Right ventricle myocardium inferior (tissue), 1 donor: ENCODE results near the gene INPP5A. TPM values are rescaled to one million over a fixed set of nuclear protein-coding genes. Genes with fewer than 3 reads are reported as not detected.

ENCODE experiments used
- ATAC-seq: fragments of 200-7000 bp; cut with Tn5 transposase; one replicate; pipeline ENCODE4 v1.9.1; 2020; ENCODE audit warnings: mild to moderate bottlenecking, moderate library complexity
- DNase-seq: peaks from one replicate; pipeline ENCODE4 v3.0.0; 2021; ENCODE audit errors: missing footprints
- intact Hi-C: fragments of 100-400 bp; cut with DNase I; formaldehyde crosslinking; loops from one replicate; pipeline ENCODE4 v1.11.0; 2022
- total RNA-seq: library from RNA; stranded (reverse); fragmentation: NEBNext Ultra II Directional; extraction: Animal tissue kit (Norgen Biotek cat#: 25700); gene quantifications from one replicate; pipeline ENCODE4 v1.2.1, GENCODE V29; 2021
- donor health status: DM: no; HTN: yes; CAD: no; lungs with severe emphysema.

The INPP5A gene
- total RNA-seq, 1 donor from 2014 or later: 108 TPM

DNA sequence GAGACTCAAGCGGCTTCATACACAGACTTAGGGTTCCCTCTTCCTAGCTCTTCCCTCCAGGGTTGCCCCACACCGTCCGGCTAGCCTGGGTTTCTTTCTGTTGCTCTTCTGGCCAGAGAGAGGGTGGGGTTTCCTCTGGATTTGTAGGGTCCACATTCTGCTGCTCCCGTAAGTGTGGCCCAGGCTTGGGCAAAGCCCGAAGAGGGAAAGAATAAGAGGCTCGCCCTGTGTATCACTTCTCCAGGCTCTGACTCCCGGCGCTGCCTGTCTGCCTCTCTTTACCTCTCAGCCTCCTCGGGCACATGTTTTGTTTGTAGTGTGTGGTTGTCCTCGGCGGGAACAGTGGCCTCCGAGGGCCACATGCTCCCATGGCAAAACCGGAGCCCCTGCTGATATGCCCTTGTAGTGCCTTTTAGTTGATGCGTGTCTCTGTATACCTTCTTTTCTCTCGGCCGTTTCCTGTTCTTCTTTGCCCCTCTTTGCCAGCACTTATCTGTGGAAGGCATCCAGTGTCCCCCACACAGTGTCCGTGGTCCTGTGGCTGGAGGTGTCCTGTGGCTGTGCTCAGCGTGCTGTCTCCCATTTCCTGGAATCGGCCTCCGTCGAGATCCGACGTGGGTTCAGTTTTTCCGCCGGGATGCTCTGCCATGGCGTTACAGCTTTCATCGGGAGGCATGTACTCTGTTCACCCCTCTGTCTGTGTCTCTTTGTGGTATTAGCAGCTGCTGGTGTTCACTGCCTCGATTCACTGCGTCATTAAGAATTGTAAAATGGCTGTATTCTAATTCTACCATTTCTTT is 102.9 kb downstream of the INPP5A start:
- intact Hi-C loops: no loop called here

DNA sequence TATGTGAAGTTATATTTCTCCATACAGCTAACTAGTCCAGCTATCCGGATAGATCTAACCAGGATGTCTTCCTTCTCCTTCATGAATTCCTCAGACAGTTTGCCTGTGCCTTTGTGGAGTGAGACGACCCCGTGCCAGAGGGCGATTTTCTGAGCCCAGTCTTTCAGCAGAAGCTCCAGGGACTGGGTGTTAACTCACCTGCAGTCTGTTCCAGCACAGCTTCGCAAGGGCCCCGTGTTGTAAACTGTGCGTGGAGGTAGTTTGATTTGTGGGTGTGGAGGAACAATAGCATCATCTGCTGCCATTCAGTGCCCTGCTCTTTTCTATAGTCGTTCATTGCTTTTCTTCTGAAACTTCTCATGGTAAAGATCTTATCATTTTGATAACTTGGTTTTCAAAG is 103.8 kb downstream of the INPP5A start:
- intact Hi-C loops: no loop called here
- ATAC-seq: no peak

More for the DNA sequence above, 102.9 kb downstream of the INPP5A start:
- DNase-seq: no peak
- no peak for ATAC-seq

DNA sequence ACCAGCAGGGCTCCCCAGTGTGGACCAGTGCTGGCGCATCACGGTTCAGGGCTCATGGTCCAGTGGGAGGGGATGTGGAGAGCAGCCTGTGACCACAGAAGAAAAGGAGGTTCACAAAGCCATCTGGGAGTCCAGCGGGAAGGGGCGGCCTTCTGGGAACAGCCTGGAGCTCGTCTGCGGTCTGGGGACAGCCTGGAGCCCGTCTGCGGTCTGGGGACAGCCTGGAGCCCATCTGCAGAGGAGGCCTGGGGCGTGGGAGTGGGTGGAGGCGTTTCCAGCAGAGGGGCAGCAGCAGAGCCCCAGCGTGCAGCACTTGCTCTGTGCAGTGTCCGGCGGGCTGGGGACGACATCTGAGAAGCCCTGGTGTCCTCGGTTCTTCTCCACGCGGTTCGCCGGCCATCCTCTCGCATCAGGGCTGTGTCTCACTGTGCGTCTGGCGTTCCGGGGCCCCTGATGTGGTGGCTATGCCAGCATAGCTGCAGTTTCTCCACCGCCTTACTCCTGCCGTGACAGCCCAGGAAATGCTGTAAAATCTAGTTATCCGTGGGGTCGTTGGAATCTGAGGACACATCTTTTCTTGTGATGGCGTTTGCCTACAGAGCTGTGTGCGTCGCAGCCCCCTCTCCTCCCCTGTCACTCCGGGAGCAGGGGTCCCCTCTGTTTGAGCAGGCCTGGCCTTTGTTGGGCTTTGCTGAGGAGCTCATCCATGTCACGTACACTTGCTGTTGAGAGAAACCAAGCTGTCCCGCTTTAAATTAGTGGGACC is 104.6 kb downstream of the INPP5A start:
- ATAC-seq: no peak
- no peak for DNase-seq
- intact Hi-C loops: no loop called here

More for the DNA sequence above, 103.8 kb downstream of the INPP5A start:
- no peak for DNase-seq

DNA sequence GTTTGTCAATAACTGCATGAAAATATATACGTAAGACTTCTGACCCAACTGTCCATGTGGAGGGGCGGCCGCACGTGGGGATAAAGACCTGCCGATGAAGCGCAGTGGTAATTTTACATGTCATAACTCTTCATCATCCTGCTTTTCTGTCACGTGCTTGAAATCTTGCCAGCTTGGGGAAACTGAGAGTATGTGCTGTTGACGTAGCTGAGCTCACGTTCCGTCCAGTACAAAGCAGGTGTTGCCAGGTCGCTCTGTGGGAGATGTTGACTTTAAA is 105.1 kb downstream of the INPP5A start:
- intact Hi-C loops: no loop called here
- ATAC-seq: no peak
- DNase-seq: no peak

DNA sequence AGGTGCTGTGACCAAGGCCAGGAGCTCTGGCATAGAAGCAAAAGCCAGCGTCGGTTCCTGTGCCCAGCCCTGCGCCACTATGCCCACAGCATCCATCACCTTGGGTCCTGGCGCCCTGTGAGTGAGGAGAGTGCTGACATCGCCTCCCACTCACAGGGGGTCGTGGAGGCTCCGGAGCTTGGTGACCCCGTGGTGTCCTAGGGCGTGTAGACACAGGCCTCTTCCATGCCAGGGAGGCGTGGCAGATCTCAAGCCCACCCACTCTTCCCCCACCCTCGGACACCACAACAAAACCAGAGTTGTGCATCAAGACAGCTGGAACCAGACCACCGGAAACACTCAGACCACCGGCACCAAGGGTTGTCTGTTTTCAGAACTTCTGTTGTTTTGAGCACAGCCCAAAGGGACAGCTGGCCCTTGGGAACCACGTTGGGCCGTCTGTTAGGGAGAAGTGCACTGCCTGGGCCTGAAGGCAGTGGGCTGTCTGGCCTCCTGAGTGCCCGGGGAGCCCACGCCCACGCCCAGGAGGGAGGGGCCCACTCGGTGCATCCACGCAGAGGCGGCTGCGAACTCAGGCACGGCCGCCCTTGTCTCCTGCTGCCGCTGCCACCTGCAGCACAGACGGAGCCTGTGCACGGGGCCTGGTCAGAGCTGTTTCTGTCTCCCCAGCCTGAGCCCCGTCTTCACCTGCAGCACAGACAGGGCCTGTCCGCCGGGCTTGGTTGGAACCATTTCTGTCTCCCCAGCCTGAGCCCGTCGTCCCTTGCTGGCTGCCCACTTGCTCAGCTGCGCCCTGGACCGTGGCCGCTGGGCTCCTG is 106.3 kb downstream of the INPP5A start:
- ATAC-seq (no peak), DNase-seq (no peak)
- intact Hi-C loops: no loop called here

DNA sequence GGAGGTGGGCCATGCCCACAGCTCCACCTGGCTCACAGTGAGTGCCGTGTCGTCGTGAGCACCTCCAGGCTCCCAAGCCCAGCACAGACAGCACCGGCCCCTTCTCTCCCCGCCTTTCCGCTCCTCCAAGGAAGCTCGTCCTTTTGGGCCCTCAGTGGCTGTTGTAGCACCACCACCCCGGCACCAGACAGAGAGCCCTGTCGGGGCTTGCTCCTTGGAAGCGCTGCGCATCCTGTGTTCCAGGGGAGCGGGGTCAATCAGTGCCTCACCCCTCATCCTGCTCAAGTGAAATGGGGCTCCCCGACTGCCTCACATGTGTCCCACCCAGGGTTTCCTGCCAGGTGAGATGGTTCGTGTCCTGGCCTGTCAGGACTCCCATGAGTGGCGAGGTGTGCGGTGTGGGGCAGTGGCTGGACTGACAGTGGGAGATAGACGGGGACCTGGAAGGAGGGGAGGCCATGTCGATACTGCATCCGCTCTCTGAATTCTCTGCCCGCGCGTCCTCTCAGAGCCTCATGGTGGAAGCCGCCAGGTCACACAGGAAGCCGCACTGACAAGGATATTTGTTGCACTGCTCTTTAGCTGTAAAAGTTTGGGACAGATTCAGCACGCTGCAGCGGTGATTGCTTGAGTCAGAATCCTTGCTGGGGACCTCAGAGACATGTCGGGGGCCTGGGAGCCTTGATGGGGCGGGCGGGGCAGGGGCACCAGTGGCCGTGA is 107.1 kb downstream of the INPP5A start:
- DNase-seq (no peak), ATAC-seq (no peak)
- intact Hi-C loops: no loop called here

DNA sequence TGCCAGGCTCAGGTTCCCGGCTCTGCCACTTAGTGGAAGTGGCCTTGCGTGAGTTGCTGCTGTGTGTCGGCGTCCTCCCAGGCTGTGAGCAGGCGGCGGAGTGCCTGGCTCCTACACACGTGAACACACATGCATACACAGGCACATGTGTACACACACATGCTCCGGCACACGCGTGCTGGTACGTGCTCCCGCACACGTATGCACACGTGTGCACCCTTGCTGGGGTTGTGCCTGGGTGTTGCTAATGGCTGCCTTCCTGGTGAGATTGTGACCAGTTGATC is 107.6 kb downstream of the INPP5A start:
- ATAC-seq: no peak
- intact Hi-C loops: no loop called here
- DNase-seq: no peak

DNA sequence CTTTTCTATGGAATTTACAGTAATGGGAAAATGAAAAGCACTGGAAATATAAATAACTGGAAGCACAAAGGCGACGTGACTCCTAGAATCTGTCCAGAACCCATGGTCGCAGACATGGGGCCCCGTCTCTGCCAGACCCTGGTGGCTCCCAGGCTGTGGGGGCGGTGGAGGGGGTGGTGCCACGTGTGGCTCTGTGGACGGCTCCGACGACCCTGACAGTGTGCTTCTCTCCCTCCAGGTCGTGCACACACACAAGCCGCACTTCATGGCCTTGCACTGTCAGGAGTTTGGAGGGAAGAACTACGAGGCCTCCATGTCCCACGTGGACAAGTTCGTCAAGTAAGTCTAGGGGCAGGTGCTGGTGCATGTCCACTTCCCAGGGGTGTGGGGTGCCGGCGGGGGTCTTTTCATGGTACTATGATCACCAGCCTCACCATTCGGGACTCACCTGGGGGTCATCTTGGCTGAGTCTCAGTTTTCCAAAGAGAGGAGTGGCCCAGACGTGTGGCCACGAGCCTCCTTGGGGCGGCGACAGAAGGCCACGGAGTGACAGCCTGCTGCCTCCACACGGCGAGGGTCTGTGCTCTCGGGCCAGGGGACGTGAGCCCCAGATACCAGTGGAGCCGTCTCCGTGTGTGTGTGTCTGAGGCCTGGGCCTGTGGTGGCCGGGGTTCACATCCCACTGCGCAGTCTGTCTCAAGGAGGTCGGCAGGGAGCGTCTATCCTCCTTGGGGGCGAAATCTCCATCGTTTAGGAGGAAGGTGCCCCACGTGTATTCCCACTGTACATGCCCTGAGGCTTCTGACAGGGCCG is 108.2 kb downstream of the INPP5A start:
- no peak for ATAC-seq
- intact Hi-C loops: no loop called here
- no peak for DNase-seq

DNA sequence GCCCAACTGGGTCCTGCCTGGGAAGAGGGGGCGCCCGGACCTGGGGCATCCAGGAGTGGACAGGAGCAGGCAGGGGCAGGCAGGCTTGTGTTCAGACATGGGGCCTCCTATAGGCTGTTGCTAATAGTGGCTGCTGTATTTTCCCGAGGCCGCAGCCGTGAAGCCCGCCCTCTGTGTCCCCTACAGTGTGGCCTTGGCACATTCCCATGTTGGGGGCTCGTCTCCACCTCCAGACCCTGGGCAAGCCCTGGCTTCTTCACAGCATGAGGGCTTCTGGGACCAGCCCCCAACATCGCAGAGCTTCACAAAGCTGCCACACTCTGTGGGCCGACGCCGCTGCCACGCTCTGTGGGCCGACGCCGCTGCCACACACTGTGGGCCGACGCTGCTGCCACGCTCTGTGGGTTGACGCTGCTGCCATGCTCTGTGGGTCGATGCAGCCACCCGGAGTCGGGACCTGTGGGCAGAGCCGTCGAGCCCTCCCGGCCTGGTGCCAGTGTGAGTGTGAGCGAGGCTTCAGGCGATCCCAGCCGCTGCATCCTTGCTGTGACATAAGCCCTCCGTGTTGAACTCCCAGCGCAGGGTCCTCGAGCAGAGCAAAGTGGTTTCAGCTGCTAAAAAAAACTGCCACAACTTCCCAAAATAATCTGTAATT is 109.0 kb downstream of the INPP5A start:
- intact Hi-C loops: no loop called here
- no peak for ATAC-seq
- DNase-seq: no peak

DNA sequence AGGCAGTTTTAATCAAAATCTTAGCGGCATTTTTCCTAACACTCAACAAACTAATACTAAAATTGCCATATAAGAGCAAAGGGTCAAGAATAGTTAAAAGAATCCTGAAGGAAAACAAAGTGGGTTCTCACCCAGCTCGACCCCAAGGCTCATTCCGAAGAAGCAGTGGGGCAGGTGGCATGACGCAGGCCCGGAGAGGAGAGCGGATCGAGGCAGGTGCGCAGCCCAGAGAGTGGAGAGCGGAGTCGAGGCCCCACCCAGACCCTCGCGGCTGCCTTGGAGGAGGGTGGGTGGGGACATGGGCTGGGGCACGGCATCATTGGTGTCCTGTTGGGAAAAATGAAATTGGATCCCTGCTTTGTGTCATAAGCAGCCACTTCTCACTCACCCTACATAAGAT is 109.8 kb downstream of the INPP5A start:
- intact Hi-C loops: no loop called here
- DNase-seq: no peak
- no peak for ATAC-seq

DNA sequence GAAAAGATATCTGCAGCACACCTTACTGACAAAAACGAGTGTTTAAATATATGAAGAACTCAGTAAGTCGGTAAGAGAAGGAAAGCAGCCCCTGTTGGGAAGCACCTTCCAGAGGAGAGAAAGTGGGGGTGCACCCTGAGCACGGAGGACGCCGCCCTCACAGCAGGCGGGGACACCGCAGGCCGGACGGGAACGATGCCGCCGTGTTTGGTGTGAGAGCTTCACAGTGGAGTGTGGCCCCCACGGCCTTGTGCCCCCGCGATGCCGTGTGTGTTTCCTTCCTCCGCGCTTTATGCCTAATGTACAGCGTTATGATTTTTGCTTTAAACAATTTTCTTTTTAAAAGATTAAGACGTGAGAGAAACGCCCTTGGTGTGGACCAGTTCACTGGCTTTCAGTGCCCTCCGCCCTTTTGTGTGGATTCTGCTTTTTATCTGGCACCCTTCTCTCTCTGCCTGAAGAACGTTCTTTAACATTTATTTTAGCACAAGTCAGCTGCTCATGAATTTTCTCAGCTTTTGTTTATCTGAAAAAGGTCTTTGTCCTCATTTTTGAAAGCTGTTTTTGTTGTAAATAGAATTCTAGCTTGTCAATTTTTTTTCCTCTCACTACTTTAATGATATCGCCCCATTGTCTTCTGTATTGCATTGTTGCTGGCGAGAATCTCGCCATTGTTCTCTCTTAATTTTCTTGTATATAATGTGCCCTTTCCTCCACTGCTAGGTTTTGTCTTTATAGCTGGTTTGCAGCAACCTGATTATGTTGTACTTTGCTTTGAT is 110.7 kb downstream of the INPP5A start:
- intact Hi-C loops: no loop called here
- no peak for DNase-seq
- no peak for ATAC-seq

DNA sequence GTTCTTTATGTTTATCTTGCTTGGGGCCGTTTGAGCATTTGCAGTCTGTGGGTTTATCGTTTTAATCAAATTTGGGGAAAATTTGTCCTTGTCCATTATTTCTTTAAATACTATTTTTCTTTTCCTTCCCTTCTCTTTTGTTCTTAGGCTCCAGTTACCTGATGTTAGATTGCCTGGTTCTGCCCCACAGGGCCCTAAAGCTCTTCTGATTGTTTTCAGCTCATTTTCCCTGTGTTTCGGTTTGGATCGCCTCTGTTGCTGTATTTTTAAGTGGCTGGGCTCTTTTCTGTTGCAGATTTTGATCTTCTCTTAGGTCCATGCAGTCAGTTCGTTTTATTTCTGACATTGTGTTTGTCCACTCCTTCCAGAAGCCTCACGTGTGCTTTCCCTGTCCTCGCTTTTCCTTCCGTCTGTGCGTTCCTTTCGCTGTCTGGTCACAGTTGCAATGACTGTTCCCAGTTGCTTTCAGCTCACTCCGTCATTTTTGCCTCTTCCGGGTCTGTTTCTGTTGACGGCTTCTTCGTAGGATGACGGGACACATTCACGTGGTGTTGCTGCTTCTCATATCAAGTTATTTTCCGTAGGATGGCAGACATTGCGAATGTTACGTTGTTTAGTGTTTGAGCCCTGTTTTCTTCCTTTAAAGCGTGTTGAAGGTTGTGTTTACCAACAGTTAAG is 111.4 kb downstream of the INPP5A start:
- ATAC-seq (no peak), DNase-seq (no peak)
- intact Hi-C loops: no loop called here

DNA sequence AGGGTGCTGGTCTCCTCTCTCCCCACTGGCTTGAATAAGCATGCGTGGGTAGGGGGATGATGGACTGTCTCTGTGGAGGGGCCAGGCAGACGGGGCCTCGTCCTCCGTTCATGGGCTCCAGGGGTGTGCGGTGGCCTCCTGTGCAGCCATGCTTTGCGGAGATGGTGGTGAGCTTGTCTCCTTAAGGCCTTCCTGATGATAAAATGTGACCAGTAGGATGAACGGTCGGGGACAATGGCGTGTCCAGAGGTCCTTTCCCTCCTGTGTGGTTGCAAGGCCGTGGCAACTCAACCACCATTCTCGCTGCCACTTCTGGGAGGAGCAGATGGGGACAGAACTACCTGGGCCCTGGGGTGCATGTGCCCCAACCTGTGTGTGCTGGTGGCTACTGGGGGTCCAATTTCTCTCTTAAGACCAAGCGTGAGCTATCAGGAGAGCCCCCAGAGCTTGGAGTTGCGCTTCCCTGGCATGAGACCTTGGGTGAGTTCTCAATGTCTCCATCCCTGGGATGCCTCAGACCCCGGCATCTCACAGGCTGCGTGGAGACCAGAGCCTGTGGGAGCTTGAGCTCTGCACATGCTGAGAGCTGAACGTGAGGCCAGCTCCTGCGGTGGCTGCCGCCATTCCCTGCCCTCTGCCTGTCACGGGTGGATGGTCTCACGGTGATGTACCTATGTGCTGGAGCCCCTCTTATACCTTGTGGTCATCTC is 112.2 kb downstream of the INPP5A start:
- intact Hi-C loops: loop anchor here (10.0 kb wide), 2 partner anchors 135 to 245 kb away; partner anchors contain the start of gene NKX6-2
- ATAC-seq (no peak), DNase-seq (no peak)

DNA sequence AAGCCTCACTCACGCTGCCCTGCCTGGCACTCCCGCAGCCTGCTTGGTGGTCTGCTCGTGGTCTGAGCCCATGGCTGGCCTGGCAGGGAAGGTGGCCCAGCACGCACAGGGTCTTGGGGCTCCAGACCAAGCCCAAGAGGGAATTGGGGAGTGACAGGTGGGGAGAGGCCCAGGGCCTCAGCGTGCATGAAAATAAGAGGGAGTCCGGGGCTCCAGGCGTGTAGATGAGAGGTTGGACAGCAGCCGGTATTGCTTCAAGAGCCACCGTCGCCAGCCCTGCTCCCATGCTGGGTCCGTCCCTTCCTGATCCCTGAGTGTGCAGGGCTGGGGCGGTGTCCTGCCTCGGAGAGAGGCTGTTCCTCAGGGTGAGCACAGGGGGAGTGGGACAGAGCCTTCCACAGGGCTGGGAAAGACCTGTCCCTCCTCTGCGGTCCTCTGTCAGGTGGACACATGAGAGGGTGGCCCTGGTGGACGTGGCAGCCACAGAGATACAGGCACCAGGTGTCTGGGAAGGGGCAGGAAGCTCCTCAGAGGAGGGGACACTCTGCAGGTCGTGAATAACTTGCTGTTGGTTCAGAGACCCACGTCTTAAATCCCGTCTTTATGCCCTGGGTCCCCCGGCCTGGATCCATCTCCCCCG is 113.1 kb downstream of the INPP5A start:
- DNase-seq (no peak), ATAC-seq (no peak)
- intact Hi-C loops: loop anchor here (10.0 kb wide), 2 partner anchors 134 to 244 kb away; partner anchors contain the start of gene NKX6-2

DNA sequence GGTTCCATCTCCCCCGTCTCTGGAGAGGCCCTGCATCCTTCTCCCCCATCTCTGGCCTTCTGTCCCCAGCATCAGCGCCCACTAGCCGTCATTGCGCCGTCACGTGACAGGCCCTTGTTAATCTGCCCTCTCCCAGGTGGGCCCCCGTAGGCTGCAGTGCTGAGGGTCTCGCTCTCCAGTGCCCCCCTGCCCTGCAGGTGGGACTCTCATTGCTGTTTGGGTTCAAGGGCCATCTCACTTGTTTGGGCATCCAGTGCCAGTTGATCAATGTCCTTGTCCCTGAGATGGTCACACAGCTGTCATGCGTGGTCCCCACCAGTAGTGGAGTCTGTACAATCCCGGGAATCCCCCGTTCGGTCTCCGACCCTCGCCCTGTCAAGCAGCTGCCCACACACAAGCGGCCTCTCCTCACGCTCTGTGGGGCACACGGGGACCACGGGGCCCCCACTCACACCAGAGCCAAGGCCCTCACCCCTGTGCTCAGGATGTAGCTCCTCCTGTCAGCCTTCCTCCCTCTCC is 114.0 kb downstream of the INPP5A start:
- ATAC-seq: no peak
- intact Hi-C loops: loop anchor here (10.0 kb wide), 2 partner anchors 133 to 243 kb away; partner anchors contain the start of gene NKX6-2
- no peak for DNase-seq
